Stimulated activated CD4-positive, alpha-beta T cell treated with anti-CD3 and anti-CD28 coated beads, Interleukin-15, amount 100 ng/mL, for 48 hours (primary cell): ENCODE measurements around the gene S100B.
"Not testable (repeated sequence)": the region's sequence is repeated elsewhere in the genome, so short reads cannot be mapped to it uniquely, and the experiment has no call there.

ENCODE experiments used
- DNase-seq, 2 donors: peaks; one replicate each; pipeline ENCODE4 v3.0.0-alpha.2; 2020; ENCODE audit warnings: low read depth in 2 of 2

The S100B gene

DNA sequence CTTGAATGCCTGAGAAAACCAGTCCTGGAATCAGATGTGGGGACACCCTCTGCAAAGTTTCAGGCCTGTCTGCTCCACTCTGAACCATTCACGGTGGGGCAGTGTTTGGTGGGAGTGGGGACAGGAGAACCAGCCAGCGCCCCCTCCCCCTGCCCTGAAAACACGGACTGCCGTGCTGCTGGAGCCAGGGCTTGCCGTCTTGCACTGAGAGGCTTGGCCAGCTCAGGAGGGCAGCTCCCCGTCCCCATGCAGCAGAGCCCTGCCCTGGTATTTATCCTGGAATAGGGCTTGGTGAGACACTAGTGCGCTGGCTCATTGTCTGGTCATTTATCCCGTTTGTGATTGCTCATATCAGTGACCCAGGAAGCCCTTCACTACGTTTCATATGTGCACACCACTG lies 3.9 kb downstream of the S100B start:
- no peak for DNase-seq

- DNase-seq, result no peak
Measured at GRCh38 chr21:46600305-46600704, 4.6 kb downstream of the S100B start.

GRCh38 chr21:46598581-46599572 lies 6.0 kb downstream of the S100B start:
- DNase-seq, result no peak

DNA sequence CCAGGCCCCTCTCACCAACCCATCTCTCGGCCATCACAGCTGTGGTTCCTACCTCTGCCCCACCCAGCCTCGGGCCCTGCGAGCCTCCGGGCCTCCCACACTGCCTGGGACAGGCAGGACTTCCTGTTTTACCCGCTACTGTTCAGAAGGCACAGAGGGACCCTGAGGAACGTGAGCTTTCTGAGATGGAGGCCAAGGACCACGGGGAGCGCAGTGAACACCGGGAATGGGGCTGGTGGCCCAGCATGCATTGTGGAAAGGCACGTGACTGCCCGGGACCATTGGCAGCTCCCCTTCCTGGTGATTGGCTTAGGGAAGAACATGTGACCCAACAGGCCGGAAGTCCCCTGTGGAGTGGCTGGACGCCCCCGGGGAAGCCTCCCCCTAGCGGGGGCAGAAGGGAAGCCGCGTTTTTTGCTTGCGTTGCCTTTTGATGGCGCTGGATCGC lies 7.0 kb downstream of the S100B start:
- no peak for DNase-seq

DNA sequence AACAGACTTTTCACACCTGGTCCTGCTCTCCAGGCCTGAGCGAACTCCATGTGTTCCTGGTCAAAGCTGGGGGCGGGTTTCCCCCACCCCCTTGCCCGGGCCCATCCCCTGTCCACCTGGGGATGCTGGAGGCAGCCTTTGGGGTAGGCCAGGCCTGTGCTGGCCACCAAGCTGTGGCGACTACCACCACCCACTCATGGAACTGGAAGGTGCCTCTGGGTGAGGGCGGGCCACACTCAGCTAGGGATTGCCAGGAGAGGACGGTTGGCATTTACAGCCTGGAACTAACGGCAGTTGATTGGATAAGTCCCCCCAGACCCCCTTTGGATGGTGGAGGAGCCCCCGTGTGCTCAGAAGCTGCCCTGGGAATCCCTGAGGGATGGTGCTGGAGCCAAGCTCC lies 7.9 kb downstream of the S100B start:
- no peak for DNase-seq

DNA sequence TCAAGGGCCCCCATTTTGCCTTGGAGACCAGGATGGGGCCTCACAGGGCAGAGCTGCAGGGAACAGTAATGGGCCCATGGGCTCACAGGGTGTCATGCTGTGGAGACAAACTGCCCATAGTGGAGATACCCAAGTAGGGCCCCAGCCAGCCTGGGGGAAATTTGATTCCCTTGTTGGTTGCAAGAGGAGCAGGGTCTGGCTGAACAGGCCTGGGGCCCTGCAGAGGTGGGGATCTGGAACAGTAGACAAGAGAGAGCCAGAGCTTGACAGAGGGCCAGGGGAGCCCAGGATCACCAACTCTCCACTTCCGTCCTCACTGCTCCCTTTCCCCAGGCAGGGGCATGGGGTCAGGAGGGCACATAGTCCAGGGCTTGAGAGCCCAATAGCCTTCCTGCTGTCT lies 8.7 kb downstream of the S100B start:
- DNase-seq, result no peak

GRCh38 chr21:46594276-46594675 lies 10.6 kb downstream of the S100B start:
- DNase-seq, result no peak

- no peak for DNase-seq
Measured at GRCh38 chr21:46585191-46585953, 19.5 kb downstream of the S100B start.

- DNase-seq, result no peak
Measured at GRCh38 chr21:46581780-46582307, 23.0 kb downstream of the S100B start.

- DNase-seq, result not testable (repeated sequence)
Measured at GRCh38 chr21:46579394-46579793, 25.5 kb downstream of the S100B start.

DNA sequence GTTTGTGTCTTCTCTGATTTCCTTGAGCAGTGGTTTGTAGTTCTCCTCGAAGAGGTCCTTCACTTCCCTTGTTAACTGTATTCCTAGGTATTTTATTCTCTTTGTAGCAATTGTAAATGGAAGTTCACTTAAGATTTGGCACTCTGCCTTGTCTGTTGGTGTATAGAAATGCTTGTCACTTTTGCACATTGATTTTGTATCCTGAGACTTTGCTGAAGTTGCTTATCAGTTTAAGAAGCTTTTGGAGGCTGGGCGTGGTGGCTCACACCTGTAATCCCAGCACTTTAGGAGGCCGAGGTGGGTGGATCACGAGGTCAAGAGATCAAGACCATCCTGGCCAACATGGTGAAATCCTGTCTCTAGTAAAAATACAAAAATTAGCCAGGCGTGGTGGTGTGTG lies 27.1 kb downstream of the S100B start:
- DNase-seq, result not testable (repeated sequence)

GRCh38 chr21:46572850-46573249 lies 32.0 kb downstream of the S100B start:
- DNase-seq, result no peak

GRCh38 chr21:46570631-46571030 lies 34.3 kb downstream of the S100B start:
- no peak for DNase-seq

DNA sequence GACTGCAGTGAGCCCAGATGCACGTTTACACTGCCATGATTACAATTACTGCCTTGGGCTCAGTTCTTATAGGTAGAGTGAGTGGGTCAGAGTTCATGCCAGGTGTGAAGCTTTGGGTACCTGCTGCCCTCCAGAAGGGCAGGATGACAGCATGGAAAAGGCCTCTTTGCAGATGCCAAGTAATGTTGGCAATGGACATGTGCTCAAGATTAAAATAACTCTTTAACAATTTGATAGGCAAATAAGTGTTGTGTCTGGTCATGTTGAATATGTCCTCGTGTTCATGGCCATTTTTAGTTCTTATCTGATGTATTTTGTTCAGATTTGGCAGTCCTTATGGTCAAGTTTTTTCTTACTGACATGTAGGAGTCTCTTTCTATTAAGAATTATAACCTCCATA lies 34.8 kb downstream of the S100B start:
- DNase-seq, result no peak

- DNase-seq, result no peak
Measured at GRCh38 chr21:46569081-46569480, 35.8 kb downstream of the S100B start.

- DNase-seq, result no peak
Measured at GRCh38 chr21:46568562-46568961, 36.3 kb downstream of the S100B start.

- DNase-seq, result no peak
Measured at GRCh38 chr21:46567348-46567747, 37.5 kb downstream of the S100B start.

DNA sequence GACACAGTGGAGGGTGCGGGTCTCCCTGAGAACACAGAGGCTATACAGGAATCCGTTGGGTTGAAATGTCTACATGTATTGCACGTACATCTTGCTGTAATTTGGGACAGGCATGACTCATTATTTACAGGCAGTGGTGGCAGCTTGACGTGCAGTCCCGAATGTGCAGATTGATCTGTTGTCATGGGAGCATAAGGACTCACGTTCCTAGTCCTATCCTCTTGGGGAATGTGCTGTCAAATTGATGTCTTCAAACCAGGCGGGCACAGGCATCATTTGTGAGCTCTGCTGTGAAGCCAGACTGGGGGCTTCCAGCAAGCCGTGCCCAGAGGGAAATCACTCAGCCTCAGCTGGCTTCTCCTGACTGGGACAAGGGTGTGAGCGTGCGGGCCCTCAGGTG lies 40.5 kb downstream of the S100B start:
- no peak for DNase-seq

DNA sequence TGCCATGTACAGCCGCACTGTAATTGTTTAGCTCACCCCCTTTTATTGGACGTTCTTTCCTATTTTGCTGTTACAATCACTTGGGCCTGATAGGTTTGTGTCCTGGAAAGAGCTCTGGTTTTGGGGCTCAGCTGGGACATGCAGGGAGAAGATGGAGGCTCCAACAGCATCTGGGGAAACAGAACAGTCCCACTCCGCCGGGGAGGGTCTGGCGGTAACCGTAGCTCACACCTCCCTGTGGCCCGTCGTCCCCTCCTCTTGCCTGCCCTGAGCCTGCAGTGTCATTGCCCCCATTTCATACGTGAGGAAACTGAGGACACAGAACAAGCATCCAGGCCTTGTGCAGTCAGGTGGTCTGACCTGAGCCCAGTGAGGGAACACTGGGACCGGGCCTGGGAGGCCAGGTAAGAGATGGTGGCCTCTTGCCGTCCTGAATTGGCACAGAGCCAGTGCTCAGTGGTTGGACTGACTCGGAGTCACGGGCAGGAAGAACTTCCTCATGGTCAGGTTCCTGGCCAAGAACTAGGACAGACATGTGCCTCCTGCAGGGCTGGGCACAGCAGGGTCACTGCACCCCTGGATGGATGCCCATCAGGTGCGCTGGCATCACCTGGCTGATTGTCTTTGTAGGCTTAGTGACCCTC lies 41.8 kb downstream of the S100B start:
- no peak for DNase-seq

DNA sequence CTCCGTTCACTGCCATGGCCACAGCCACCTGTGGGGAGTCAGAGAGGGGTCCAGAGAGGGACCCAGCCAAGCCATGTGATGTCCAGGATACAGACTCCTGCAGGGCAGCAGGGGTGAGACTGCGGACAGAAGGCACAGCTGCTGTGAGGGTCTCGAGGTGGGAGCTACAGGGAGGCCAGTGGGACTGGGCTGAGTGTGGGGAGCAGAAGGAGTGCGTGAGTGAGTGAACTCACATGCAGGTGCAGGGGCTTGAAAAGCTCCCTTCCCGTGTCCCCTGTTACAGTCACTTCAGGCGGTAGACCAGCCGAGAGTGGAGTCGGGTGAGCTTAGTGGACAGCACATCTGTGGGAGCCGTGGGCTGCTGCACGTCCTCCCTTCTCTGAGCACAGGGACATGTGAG lies 42.4 kb downstream of the S100B start:
- no peak for DNase-seq

DNA sequence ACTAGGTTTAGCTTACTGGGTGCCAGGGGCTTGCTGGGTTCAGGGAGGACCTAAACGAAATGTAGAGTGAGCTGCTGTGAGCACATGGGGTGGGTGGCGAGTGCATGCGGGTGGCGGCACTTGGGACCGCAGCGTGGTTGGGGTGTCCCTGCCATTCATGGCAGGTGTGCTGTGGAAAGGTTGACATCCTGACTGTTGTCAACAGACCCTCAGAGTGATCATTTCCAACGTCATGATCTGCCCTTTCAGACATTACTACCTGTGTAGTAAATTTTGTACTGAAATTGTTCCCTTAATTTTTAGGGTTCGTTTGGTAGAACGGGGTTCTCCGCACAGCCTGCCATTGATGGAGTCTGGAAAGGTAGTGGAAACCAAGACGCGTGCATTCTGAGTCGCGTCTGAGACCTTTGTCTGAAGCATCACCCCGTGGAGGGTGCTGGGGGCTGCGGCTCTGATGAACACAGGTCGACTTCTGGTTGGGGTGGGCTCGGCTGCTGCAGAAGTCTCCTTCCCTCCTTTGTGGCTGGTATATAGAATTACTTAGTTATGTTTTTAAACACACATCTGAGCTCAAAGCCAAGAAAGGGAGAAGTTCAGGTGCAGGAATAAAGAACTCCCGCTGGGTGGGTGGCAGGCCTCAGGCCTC lies 43.3 kb downstream of the S100B start:
- no peak for DNase-seq
